ENCODE measurements around the gene CCDC33. TPM values are rescaled to one million over a fixed set of nuclear protein-coding genes. Genes with fewer than 3 reads are reported as not detected.

The CCDC33 gene
- total and polyA plus RNA-seq, 10 of the 15 experiments (the other 5 are each of a cell fraction or from before 2014, with no cell fraction given), result 0.57 to 5.8 (median 4.3) TPM

DNA sequence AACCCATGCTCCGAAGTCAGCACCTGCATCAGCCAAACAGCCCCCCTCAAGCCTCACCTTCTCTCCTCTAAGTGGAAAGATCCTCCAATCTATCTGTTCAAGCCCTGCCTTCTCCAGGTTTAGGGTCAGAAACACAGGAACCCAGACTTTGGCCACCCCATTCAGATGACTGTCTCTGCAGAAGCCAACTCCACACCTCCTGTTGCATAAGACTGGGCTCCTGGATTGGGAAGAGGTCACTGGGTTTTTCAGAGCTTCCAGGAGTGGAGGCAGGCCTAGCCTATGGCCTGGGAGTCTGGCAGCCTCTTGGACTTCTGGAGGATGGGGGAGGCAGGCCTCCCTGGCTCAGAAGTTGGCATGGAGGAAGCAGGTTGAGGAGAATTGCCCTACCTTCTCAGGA, 21.5 kb downstream of the CCDC33 start:
- FAIRE-seq, result no peak
- 0% methylated on average over 1 of the region's 1 CpG for WGBS (ENCODE audit: insufficient coverage, insufficient replicate concordance, low lambda C conversion rate, missing lambda C conversion rate)
- CTCF ChIA-PET, result no interaction called here

More for the DNA sequence above, 21.5 kb downstream of the CCDC33 start:
- no peak for ATAC-seq
- ChIA-PET POLR2A (no interaction called here), RAD21 (ENCODE audit: unreplicated experiment) (no interaction called here), SMC1A (ENCODE audit: uncharacterized antibody, unreplicated experiment) (no interaction called here)
- Histone ChIP-seq H3K4me1 (ENCODE audit: control insufficient read depth, insufficient read depth, low read length) (no peaks in the 10 kb centered on the region), H4K20me1 (ENCODE audit: control insufficient read depth, insufficient read depth) (no peaks in the 10 kb centered on the region), H3K9ac (ENCODE audit: control insufficient read depth, insufficient read depth, low read length) (no peak overlapping the region), H2AFZ (ENCODE audit: control insufficient read depth, low read depth, low read length) (no peak overlapping the region), H3K27me3 (replicated peaks in 1 of 2; ENCODE audit: control insufficient read depth in 2 of 2, insufficient read depth in 2 of 2, low read length in 1 of 2) (peaks cover 0 to 2% of the 10 kb centered on the region in 2 experiments; a peak in 2 of 4 replicates), H3K27ac (ENCODE audit: control insufficient read depth, insufficient read depth) (no peak overlapping the region), H3K4me2 (ENCODE audit: control insufficient read depth, insufficient read depth) (no peak overlapping the region), H3K9me3 (replicated peaks; ENCODE audit: control insufficient read depth, insufficient read depth, low read length) (no peaks in the 10 kb centered on the region), H3K36me3 (ENCODE audit: control insufficient read depth in 2 of 2, insufficient read depth in 2 of 2, low read length in 1 of 2) (no peaks in the 10 kb centered on the region), H3K4me3 (no peak overlapping the region), H3K79me2 (ENCODE audit: control insufficient read depth, insufficient read depth, low read length) (no peaks in the 10 kb centered on the region)
- no peak for TF ChIP-seq CEBPB (IDR thresholded peaks at IDR 0.05; ENCODE audit: borderline replicate concordance in 1 of 2, low read depth in 2 of 2, low read length in 2 of 2)
- TF ChIP-seq SMAD1 (IDR thresholded peaks at IDR 0.05; ENCODE audit: low read depth, partially characterized antibody), result no peak
- TF ChIP-seq SPI1 (IDR thresholded peaks at IDR 0.05; ENCODE audit: borderline replicate concordance, insufficient read depth, low read depth, low read length), result no peak
- no peak for TF ChIP-seq NR2C1 (IDR thresholded peaks at IDR 0.05)
- TF ChIP-seq HDGF (IDR thresholded peaks at IDR 0.05), result no peak
- TF ChIP-seq, protein P1, sequence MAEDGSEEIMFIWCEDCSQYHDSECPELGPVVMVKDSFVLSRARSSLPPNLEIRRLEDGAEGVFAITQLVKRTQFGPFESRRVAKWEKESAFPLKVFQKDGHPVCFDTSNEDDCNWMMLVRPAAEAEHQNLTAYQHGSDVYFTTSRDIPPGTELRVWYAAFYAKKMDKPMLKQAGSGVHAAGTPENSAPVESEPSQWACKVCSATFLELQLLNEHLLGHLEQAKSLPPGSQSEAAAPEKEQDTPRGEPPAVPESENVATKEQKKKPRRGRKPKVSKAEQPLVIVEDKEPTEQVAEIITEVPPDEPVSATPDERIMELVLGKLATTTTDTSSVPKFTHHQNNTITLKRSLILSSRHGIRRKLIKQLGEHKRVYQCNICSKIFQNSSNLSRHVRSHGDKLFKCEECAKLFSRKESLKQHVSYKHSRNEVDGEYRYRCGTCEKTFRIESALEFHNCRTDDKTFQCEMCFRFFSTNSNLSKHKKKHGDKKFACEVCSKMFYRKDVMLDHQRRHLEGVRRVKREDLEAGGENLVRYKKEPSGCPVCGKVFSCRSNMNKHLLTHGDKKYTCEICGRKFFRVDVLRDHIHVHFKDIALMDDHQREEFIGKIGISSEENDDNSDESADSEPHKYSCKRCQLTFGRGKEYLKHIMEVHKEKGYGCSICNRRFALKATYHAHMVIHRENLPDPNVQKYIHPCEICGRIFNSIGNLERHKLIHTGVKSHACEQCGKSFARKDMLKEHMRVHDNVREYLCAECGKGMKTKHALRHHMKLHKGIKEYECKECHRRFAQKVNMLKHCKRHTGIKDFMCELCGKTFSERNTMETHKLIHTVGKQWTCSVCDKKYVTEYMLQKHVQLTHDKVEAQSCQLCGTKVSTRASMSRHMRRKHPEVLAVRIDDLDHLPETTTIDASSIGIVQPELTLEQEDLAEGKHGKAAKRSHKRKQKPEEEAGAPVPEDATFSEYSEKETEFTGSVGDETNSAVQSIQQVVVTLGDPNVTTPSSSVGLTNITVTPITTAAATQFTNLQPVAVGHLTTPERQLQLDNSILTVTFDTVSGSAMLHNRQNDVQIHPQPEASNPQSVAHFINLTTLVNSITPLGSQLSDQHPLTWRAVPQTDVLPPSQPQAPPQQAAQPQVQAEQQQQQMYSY (CRISPR knock-in tag; IDR thresholded peaks at IDR 0.05), result no peak
- no peak for TF ChIP-seq IRF4 (IDR thresholded peaks at IDR 0.05; ENCODE audit: low read depth, low read length)
- TF ChIP-seq RB1 (IDR thresholded peaks at IDR 0.05; ENCODE audit: borderline replicate concordance), result no peak
- TF ChIP-seq EZH2 (IDR thresholded peaks at IDR 0.05; ENCODE audit: borderline replicate concordance, control insufficient read depth, low read depth, low read length), result no peak
- TF ChIP-seq LARP7 (IDR thresholded peaks at IDR 0.05), result no peak
- in situ Hi-C loops (cut with MboI), result no loop called here
- no peak for DNase-seq (ENCODE audit: low read depth, low spot score)
- BruUV-seq (replicated peaks), result no TSS peak
- intact Hi-C loops (cut with micrococcal nuclease; ENCODE audit: unreplicated experiment), result no loop called here

Data from GM12878 (cell line).